Muscle layer of colon (tissue), 2 donors: Measurements from ENCODE around the gene SHB.

Experiments used
- H3K27ac ChIP-seq: one replicate; pipeline ENCODE4 v1.7.0; 2013; ENCODE audit warnings: low read depth, mild to moderate bottlenecking, low read length, moderate library complexity
- H3K27me3 ChIP-seq, 2 donors: one replicate each; pipeline ENCODE4 v1.7.0; 2013; ENCODE audit warnings: low read length in 2 of 2, mild to moderate bottlenecking in 2 of 2; ENCODE audit not compliant: insufficient read depth in 2 of 2, control insufficient read depth in 1 of 2
- H3K36me3 ChIP-seq: one replicate; pipeline ENCODE4 v1.7.0; 2013; ENCODE audit warnings: mild to moderate bottlenecking, low read length; ENCODE audit not compliant: insufficient read depth
- H3K4me1 ChIP-seq: one replicate; pipeline ENCODE4 v1.7.0; 2013; ENCODE audit warnings: mild to moderate bottlenecking, low read length; ENCODE audit not compliant: insufficient read depth
- H3K4me3 ChIP-seq, 2 donors: one replicate each; pipeline ENCODE4 v1.7.0; 2013; ENCODE audit warnings: low read length in 2 of 2, low read depth in 1 of 2, mild to moderate bottlenecking in 1 of 2, moderate library complexity in 1 of 2
- H3K9ac ChIP-seq: one replicate; pipeline ENCODE4 v1.7.0; 2013; ENCODE audit warnings: low read length
- H3K9me3 ChIP-seq: one replicate; pipeline ENCODE4 v1.7.0; 2013; ENCODE audit warnings: mild to moderate bottlenecking, low read length
- donor health status: abdominal sarcoma.
- donor health status: Adenocarcinoma of cecum.

Gene SHB

DNA sequence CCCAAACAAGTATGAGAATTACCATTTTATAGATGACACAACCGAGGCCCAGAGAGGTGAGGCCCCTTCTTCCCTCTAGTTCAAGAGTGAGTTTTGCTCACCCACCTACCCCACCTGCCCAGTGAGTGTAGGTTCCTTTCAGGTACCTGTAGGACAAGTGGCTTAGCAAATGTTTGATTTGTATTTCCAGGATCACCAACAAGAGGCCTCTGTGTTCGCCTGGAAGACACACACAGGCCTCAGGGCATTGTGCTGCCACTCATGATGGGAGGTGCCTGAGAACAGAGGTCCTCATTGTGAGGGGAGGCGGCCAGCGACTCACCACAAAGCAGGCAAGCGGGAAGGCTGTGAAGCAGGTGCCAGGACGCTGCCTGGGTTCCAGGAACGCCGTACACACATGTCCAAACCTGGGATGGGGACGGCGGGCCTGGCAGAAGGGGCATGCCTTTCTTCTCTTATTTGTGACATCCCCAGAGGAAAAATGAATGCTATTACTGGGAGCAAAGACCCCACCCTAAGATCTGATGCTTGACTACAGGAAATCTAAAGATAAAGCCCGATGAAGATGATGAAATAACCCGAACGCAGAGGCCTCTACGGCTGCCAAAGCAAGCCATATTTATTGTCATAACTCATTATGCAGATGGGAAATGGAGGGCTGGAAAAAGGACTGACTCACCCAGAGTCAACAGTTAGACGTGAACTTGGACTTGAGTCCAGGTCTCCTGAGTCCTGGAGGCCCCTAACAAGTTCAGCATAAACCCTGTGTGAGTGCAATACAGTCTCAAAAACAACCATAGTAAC is 104.9 kb downstream of the SHB start:
- H3K9ac ChIP-seq: no peak overlapping the region

GRCh38 chr9:37961351-37961750 is 107.7 kb downstream of the SHB start:
- Histone ChIP-seq H3K27me3 (no peaks in the 10 kb centered on the region), H3K36me3 (no peaks in the 10 kb centered on the region), H3K27ac (no peak overlapping the region), H3K4me1 (peaks cover 12% of the 10 kb centered on the region), H3K9me3 (no peaks in the 10 kb centered on the region), H3K4me3 (no peak overlapping the region), H3K9ac (no peak overlapping the region)

More for the DNA sequence above, 104.9 kb downstream of the SHB start:
- H3K4me1 ChIP-seq: peaks cover 14% of the 10 kb centered on the region
- no peaks in the 10 kb centered on the region for H3K9me3 ChIP-seq
- H3K27me3 ChIP-seq: no peaks in the 10 kb centered on the region
- no peak overlapping the region for H3K27ac ChIP-seq
- no peaks in the 10 kb centered on the region for H3K36me3 ChIP-seq
- no peak overlapping the region for H3K4me3 ChIP-seq

- Histone ChIP-seq H3K4me3 (no peak overlapping the region), H3K27ac (no peak overlapping the region), H3K9ac (no peak overlapping the region), H3K27me3 (no peaks in the 10 kb centered on the region), H3K9me3 (no peaks in the 10 kb centered on the region), H3K4me1 (peaks cover 12% of the 10 kb centered on the region), H3K36me3 (peaks cover 5% of the 10 kb centered on the region)
These were observed 108.4 kb downstream of the SHB start for GRCh38 chr9:37960631-37961030.

- no peak overlapping the region for H3K27ac ChIP-seq
- H3K4me3 ChIP-seq: no peak overlapping the region
- peaks cover 12% of the 10 kb centered on the region for H3K4me1 ChIP-seq
- no peak overlapping the region for H3K9ac ChIP-seq
- H3K9me3 ChIP-seq: no peaks in the 10 kb centered on the region
- H3K27me3 ChIP-seq: no peaks in the 10 kb centered on the region
- H3K36me3 ChIP-seq: peaks cover 6% of the 10 kb centered on the region
These were observed 109.1 kb downstream of the SHB start for GRCh38 chr9:37959976-37960375.

DNA sequence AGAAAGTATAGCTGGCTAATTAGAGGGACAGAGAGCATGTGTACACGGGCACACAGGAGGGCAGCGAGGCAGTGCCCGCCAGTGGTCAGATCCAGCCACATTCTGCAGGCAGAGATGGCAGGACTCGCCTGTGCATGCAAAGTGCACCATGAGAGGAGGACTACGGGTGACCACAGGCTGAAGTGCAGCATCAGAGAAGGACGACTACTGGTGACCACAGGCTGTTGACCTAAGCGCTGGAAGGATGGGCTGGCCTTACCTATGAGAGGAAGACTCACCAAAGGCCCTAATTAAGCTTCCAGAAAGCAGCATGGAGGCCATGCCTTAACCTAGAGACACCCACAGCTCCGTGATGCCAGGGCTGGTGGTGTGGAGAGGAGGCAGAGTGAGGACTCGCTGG is 110.9 kb downstream of the SHB start:
- no peak overlapping the region for H3K9ac ChIP-seq
- no peaks in the 10 kb centered on the region for H3K9me3 ChIP-seq
- H3K27me3 ChIP-seq: no peaks in the 10 kb centered on the region
- H3K36me3 ChIP-seq: peaks cover 11% of the 10 kb centered on the region
- no peak overlapping the region for H3K27ac ChIP-seq
- H3K4me3 ChIP-seq: no peak overlapping the region
- H3K4me1 ChIP-seq: peaks cover 11% of the 10 kb centered on the region

DNA sequence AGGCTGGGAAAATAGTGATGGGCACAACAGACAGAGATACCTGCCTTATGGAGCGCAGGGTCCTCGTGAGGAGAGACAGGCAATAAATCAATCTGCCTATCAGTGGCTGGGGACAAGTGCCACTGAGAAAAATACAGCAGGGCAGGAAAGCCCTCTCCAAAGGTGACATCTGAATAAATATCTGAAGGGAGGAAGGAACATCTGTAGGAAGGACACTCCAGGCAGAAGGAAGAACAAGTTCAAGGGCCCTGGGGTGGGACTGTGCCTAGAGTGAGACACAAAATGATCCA is 111.4 kb downstream of the SHB start:
- H3K4me1 ChIP-seq: peaks cover 14% of the 10 kb centered on the region
- H3K27ac ChIP-seq: no peak overlapping the region
- H3K36me3 ChIP-seq: peaks cover 15% of the 10 kb centered on the region
- no peak overlapping the region for H3K9ac ChIP-seq
- H3K4me3 ChIP-seq: no peak overlapping the region
- H3K27me3 ChIP-seq: no peaks in the 10 kb centered on the region
- H3K9me3 ChIP-seq: no peaks in the 10 kb centered on the region

- Histone ChIP-seq H3K9me3 (no peaks in the 10 kb centered on the region), H3K27ac (no peak overlapping the region), H3K4me3 (no peak overlapping the region), H3K36me3 (peaks cover 19% of the 10 kb centered on the region), H3K9ac (no peak overlapping the region), H3K27me3 (no peaks in the 10 kb centered on the region), H3K4me1 (peaks cover 14% of the 10 kb centered on the region)
These were observed 111.9 kb downstream of the SHB start for GRCh38 chr9:37956904-37957663.

DNA sequence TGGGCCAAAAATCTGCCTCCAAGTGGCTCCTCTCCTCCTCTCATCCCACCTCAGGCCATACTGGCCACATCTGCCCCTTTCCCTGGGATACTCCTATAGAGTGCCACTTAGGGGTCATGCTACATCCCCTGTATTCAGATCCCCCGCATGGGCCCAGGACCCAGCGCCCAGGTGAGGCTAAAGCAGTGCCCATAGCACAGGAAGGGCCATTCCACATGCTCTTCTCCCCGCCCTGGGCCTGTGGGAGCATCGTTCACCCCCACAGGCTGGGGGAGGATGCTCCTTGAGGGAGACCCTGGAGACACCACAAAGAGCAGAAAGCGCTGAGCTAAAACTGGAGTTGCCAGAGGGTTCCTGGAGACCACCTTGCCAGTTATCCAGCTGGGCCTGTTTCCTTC is 112.6 kb downstream of the SHB start:
- Histone ChIP-seq H3K9ac (no peak overlapping the region), H3K27me3 (no peaks in the 10 kb centered on the region), H3K27ac (no peak overlapping the region), H3K36me3 (peaks cover 19% of the 10 kb centered on the region), H3K9me3 (no peaks in the 10 kb centered on the region), H3K4me3 (no peak overlapping the region), H3K4me1 (peaks cover 14% of the 10 kb centered on the region)

DNA sequence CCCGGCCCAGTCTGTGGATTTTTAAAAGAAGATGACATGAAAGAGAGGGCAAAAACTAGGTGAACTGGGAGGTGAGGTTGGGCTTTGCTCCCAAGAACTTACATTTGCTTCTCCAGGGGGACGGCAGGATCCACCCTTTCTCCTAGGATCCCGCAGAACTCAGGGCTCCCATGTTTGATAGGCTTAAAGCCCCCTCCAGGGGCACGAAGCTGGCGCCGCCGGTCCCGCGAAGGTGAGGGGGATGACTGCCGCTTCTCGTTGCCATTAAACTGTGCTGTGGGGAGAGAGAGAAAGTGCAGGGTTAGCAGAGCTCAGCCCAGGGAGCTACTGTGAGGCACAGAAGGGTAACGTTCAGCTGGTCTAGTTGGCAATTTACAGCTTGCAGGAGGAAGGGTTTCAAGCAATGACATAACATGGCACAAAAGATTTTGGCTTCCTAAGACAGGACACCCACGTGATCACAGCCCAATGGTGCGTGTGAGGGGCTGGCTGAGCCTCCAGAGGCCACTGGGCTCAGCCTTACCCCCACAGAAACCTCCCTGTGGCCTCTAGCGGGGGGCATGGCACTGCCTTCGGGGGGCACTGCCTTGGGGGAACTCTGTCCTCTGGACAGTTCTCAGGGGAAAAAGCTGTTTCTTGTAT is 113.1 kb downstream of the SHB start:
- no peak overlapping the region for H3K27ac ChIP-seq

DNA sequence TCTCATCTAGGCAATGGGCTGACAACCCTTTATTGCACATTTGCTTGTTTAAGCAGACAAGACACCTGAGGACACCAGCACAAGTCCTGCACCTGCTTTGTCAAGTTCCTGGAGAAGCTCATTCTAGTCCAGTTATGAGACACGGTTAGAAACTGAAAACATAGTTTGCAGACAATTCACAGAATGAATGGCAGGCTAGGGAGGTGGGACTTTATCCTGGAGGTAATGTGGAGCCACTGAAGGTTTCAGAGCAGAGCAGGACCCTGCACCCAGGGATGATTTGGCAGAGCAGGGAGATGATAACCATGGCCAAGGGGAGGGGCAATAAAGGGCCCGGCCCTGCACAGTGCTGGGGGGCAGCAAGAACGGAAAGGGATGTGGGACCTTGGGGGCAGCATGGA is 114.4 kb downstream of the SHB start:
- Histone ChIP-seq H3K4me3 (no peak overlapping the region), H3K9me3 (no peaks in the 10 kb centered on the region), H3K36me3 (peaks cover 19% of the 10 kb centered on the region), H3K9ac (no peak overlapping the region), H3K27me3 (no peaks in the 10 kb centered on the region), H3K27ac (no peak overlapping the region), H3K4me1 (peaks cover 14% of the 10 kb centered on the region)

More for the DNA sequence above, 113.1 kb downstream of the SHB start:
- Histone ChIP-seq H3K9ac (no peak overlapping the region), H3K4me1 (peaks cover 14% of the 10 kb centered on the region), H3K9me3 (no peaks in the 10 kb centered on the region), H3K36me3 (peaks cover 19% of the 10 kb centered on the region), H3K4me3 (no peak overlapping the region), H3K27me3 (no peaks in the 10 kb centered on the region)

- no peaks in the 10 kb centered on the region for H3K9me3 ChIP-seq
- H3K4me1 ChIP-seq: peaks cover 14% of the 10 kb centered on the region
- no peak overlapping the region for H3K9ac ChIP-seq
- no peak overlapping the region for H3K27ac ChIP-seq
- no peak overlapping the region for H3K4me3 ChIP-seq
- H3K27me3 ChIP-seq: no peaks in the 10 kb centered on the region
- peaks cover 19% of the 10 kb centered on the region for H3K36me3 ChIP-seq
These were observed 115.1 kb downstream of the SHB start for GRCh38 chr9:37953775-37954437.
